Measurements from ENCODE around the gene RAPGEF4.

Gene RAPGEF4

DNA sequence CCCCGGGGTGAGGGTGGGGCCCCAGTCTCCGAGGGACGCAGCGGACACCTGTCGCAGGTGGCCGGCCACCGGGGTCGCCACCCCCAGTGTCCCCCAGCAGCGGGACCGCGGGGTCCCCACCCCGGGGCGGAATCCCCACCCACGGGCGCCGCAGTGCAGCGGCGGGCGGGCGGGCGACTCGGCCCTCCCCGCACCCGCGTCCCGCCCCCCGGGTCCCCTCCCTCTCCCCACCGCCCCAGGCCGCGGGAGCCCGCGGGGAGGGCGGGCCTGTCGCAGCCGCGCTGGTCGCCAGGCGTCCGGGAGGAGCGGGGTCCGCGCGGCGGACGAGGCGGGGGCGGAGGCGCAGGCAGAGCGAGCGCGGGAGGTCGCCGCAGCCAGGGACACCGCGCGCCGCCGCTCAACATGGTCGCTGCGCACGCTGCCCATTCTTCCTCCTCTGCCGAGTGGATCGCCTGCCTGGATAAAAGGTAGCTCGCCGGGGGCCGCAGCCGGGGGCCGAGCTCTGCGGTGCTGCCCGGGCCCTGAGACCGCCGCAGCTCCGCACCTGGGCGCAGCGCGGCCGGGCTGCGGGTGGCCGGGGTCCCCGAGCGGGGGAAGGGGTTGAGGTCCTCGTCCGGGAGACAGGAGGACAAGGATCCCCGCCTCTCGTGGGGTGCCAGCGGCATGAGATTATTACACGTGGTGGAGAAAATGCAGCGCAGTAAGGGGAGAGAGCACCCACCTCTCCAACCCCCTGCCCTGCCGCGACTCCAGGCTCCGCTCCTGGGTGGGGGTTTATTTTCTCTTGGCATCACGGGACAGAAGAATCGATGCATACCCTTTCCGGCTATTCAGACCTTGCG lies at the start of gene RAPGEF4:
Gene RAPGEF4 (plus strand): TSS at position 264 of the 842 bp plus-strand sequence. CDS start 139 bp downstream, at position 403.
- DNase-seq (ENCODE audit: low read depth in 1 of 2, low spot score in 1 of 2), result no peak

DNA sequence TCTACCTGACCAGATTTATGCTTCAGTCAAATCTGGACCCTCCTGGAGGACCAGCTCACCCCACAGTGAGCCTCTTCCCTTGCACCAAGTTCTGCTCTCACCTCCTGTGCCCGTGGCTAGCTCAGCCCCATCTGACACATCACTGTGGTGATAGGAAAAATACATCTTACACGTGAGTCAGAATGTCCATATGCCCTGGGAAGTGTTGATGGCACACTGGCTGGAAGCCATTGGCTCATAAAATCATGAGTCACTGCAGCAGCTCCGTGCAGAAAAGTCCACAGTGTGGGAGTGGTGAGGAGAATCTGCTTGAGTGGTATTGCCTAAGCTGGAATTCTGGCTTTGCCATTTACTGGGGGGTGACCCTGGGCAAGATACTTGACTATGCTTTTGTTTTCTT lies 42.6 kb upstream of the RAPGEF4 start:
- no peak for DNase-seq (ENCODE audit: low read depth in 1 of 2, low spot score in 1 of 2)

DNA sequence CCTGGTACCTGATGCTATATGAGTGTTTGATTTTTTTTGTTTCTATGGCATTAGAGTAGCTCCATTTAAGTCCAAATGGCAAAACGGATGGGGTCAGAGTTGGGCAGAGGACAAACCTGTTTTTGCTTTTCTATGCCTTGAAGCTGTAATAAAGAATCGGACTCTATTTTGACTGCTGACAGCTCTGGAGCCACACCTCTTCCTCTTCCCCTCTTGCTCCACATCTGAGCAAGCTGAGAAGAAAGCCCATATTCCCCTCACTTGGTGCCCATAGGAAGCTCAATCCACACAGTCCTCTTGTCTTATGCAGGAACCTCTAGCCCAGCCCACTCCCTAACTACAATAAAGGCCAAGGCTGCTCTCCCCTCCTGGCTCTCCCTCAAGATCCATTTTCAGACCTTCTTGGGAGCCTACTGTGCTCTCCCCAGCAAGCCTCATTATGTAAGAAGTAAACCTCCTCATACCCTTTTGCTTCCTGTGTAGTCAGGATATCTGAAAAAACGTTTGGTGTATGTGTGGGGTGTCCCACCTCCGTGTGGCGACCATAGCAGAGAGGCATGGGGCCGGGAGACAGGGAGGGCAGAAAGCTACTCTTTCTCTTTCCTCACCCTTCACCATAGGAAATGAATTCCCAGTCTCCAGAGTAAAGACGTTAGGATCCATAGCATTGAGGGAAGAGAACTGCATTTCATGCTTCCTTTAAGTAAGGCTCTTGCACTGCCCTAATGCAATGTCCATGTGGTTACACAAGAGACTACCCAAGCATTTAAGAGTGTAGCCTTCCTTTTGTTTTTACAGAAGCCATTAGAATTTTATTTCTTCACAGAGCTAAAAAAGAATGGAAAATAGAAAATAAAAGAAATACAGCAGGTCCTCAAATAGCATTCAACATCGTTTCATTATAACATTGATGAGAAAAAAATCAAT lies 41.9 kb upstream of the RAPGEF4 start:
- no peak for DNase-seq (ENCODE audit: low read depth in 1 of 2, low spot score in 1 of 2)

DNA sequence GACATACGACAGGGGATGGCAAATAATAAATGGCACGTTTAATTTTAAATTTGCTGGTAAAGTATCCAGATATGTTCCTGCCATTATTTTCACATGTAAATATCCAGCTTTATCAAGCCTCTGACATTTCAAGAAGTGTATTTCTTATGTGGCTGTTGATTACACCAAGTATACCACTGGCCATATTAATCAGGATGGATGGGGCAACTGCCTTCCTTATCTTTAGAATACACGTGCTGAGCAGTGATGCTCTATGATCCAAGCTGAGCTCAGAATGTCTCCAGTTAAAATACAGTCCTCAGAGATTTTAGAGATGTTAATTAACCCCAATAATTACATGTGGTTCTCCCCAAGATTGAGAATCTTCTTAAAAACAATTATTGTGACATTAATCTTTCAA lies 38.3 kb upstream of the RAPGEF4 start:
- no peak for DNase-seq (ENCODE audit: low read depth in 1 of 2, low spot score in 1 of 2)

DNA sequence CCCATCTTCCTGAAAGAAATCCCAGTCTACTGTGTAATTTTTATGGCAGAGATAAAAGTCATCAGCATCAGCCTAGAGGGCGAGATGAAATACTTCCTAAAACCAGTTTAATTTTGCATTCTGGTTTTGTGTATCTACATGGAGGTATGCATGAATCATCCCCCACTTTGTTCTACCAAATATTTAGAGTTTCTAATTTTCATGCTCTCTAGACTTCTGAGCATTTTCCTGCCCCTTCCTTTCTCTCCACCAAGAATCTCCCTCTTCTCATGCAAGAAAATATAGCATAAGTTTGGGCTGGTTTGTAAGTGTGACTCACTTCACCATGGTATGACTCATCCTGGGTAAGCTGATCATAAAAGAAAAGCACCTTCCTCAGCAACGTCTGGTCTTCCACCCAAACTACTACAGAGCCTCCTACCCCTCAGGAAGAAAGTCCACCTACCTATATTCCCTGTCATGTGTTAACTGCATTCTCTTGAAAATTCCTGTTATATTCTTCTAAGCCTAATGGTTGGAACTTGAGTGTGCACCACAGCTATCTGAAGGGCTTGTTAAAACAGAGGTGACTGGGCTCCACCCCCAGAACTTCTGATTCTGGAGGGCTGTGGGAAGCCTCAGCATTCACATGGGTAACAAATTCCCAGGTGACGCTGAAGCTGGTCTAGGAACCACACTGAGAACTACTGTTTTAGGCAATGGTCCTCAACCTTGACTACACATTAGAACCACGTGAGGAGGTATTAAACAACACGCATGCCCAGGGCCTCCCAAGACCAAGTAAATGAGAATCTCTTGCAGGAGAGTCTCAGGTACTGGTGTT lies 37.4 kb upstream of the RAPGEF4 start:
- no peak for DNase-seq (ENCODE audit: low read depth in 1 of 2, low spot score in 1 of 2)

DNA sequence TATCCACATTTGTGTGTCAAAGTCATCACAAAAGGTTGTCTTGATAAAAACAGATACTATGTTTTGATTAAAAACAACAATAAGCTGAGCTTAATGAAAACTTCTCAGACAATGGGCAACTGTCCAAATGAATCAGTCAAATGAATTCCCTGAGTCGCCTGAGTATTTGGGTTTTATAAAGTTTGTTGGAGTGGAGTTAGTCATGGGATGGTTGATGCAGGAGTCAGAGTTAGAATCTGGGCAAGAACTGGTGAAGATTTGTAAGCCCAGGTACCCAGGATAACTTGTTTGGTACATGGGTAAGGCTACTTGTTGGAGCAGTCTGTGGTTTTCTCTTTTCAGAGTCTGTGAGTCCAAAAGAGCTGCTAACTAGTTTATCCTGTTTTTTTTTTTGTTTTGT lies 34.4 kb upstream of the RAPGEF4 start:
- DNase-seq (ENCODE audit: low read depth in 1 of 2, low spot score in 1 of 2), result no peak

DNA sequence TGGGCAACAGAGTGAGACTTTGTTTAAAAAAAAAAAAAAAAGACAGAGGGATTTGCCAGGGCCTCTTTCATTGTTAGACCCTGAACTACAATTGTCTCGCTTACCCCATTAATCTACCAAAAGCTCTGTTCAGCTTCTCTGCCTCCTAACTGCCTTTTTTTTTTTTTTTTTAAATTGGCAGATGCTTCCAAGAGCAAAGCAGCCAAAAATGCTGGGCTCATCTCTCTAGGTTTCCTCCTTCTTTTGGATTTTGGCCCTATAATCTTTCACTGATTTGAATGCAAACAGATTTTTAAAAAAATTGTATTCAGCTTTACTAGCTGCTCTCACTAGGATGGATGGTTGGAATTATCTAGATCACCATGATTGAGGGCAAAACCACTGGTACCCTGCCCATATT lies 33.2 kb upstream of the RAPGEF4 start:
- no peak for DNase-seq (ENCODE audit: low read depth in 1 of 2, low spot score in 1 of 2)

DNA sequence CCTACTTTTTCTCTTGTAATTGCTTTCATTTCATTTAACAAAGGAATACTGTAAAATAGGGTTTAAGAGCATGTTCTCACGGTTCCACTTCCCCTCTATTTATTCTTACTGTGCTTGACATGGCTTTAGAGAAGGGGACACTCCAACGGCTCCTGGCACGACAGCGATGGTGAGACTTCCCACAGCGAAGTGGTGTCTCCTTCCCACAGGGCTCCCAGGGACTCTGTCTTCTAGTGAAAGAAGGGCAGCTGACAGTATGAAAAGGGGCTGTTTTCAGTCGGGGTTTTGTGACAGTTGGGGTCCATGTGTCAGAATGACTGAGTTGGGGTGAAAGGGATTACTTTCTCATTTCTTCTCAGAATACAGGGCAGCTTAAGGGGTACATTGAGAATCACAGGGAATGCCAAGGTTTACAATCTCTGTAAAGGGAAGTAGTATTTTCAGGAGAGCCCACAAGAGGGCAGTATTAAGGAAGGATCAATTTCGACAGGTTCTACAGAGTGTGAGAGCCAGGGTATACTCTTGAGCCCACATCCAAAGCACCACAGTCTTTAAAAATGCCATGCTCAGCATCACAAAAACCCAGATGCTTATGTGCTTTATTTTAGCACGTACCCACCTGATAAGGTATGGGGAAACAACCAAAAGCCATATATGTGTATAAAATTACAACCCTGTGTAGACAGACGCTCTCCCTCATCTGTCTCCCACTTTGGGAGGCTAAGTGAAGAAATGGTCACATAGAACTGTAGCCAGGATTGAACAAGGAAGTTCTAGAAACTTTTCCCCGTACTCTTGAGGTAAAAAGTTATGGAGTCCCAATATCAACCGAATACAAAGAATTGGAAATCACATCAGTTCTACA lies 31.3 kb upstream of the RAPGEF4 start:
- no peak for DNase-seq (ENCODE audit: low read depth in 1 of 2, low spot score in 1 of 2)

DNA sequence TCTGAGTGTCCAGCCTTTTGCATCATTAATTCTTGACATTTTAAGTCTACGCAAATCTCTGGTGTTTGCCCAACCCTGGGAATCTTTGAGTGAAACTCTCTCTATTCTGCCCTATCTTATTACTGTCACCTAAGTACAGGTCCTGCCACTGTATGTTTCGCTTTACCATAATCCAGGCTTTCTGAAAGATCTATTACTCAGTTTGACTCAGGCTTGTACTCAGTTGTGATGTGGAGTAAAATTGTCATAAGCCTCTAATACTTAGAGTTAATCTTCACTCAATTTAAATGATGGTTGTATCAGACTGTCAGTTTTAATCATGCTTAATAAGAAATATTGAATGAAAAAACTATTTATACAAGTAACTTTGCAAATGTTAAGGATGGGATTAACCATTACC lies 30.3 kb upstream of the RAPGEF4 start:
- DNase-seq (ENCODE audit: low read depth in 1 of 2, low spot score in 1 of 2), result no peak

DNA sequence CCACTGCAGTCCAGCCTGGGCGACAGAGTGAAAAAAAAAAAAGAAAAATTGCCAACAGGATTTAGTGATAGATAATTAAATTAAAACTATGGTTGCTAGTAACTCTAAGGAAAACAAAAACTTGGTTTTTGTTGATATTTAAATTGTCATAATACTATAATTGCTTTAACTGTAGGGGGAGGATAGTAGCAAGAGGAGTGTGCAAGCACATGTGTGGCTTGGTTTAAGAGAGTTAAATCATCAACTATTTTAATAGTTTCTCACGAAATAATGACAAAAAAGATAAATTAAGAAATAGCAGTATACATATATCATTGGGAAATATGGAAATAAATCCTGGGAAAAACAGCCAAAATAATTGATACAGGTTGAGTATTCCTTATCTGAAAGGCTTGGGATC lies 27.4 kb upstream of the RAPGEF4 start:
- DNase-seq (ENCODE audit: low read depth in 1 of 2, low spot score in 1 of 2), result no peak

DNA sequence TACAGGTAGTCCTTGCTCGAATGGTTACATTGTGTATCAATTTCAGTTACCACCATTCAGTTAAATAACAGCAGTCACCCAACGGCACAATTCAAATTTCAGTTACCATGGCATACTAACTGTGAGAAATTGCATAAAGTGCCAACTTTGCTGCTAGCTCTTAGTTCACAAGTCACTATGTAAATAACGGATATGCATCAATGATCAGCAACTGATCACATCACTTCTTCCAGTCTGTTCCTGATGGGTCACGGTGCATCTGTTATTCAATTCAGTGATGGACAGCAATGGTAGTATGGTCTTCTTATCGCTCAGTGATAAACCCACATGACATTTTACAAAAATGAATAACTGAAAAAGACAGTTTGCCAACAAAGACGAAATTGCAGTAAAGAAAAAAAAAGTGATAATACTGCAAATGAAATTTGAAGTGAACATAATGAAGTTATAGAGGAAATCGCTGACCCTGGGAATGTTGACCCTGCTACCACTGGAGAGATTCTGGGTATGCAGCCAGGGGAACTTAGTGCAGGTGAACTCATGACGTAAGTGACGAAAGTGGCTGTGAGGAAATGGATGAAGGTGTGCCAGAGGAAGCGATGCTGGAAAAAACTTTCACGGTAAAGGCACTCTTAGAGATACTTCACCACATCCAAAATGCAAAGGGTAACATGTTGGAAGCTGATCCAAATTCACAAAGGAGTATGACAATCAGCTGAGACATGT lies 25.9 kb upstream of the RAPGEF4 start:
- no peak for DNase-seq (ENCODE audit: low read depth in 1 of 2, low spot score in 1 of 2)

DNA sequence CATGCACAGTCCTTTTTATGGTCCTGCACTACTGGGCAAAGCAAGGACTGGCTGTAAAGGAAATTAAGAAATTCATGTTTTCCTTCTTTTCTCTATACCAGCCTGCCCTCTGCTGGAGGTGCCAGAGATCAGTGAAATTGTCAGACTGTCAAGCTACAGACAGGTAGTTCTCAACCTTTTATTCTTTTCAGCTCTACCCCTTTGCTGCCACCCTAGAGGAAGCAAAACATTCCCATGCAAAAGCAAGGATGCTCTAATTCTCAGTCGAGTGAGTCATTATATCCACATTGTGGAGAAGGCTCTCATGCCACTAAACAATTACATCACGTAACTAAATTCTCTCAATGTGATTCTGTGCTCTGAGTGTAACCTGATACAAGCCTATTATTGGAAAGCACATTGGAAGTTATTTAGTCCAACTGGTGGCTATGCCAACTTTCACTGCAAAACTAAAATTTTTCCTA lies 25.0 kb upstream of the RAPGEF4 start:
- DNase-seq (ENCODE audit: low read depth in 1 of 2, low spot score in 1 of 2), result peak in 1 of 2 donors; percentile 16

DNA sequence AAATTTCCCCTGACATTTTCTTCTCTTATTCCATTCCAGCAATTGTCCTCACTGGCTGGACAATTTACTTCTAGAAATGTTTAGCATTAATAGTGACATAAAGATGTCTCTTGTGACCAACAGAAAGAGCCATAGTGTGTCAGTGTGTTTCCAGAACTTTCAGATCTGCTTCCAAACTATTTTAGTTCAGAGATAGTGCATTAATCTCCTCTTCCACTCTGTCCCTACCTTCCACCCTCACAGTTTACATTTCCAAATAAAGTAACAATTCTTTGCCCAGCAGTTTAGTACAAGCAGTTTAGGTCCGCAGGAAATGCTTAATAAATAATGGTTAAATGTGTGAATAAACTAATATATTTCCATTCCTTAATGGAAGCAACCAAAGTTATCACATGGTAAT lies 24.5 kb upstream of the RAPGEF4 start:
- DNase-seq (ENCODE audit: low read depth in 1 of 2, low spot score in 1 of 2), result no peak

DNA sequence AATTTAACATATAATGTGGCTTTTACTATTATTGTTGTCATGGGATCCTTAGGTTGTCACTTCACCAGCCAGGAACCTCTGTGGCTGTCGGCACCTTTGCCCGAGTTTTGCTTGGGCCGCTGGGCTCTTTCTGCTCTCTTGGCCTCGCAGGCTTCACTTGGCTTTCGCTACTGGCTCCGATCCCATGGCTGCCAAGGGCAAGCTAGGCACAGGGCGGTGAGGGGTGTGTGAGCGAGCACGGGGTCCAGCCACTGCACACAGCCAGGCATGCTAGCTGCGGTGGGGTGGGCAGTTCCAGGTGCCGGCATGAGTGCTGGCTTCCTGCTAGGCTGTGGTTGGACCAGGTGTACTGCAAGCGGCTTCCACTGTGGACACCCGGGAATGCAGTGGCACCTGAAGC lies 23.4 kb upstream of the RAPGEF4 start:
- DNase-seq (ENCODE audit: low read depth in 1 of 2, low spot score in 1 of 2), result no peak

DNA sequence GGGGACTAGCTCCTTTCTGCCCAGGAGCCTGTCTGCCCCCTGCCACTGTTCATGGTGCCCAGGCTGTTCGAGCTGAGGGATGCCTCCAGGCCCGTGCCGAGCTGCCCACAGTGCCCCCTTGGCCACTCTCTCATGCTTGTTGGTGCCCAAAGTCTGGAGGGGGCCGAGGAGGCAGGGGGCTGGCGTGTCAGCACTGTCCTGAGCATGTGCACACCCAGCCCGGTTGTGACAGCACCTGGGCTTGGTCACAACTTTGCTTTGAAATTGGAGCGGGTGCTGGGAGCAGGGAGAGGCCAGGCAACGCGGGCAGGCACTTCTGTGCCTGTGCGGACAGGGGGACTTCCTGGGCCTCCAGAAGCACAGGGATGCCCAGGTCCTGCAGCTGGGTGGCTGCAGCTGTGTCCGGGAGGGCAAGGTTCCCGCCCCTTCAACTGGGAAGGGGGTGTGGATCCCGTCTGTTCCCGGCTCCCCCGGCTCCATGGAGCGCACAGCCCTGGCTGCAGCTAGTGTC lies 22.2 kb upstream of the RAPGEF4 start:
- DNase-seq (ENCODE audit: low read depth in 1 of 2, low spot score in 1 of 2), result no peak

DNA sequence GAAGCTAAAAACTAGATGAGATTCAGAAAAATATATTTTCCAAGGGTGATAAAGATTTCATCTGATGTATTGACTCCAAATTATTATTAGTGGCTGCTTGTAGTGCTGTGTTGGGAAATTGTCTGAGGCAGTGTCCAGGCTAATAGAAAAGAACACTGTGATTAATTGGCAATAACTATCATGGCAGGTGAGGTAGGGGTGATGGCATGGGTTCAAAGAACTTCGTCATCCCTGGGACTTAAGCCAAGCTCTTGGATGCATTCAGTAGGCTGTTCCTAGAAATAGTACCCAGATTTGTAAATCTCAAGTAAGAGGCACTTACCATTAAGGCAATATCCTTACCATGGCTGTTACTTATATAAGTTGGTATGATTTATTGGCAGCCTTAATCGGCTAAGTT lies 13.2 kb upstream of the RAPGEF4 start:
- no peak for DNase-seq (ENCODE audit: low read depth in 1 of 2, low spot score in 1 of 2)

DNA sequence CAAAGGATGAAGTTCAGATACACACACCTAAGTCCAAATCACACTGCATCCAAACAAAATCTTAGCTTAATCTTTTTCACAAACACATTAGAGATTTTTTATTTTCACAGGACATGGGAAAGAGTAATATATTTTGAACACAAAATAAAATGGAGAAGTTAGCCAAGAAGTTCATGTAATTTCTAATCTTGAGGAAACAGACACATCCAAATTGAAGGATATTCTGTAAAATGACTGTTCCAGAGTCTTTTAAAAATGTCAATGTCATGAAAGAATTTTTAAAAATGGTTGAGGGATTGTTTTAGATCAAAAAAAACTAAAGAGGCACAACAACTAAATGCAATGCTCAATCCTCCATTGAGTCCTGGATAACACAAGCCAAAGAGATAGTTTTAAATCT lies 12.4 kb upstream of the RAPGEF4 start:
- no peak for DNase-seq (ENCODE audit: low read depth in 1 of 2, low spot score in 1 of 2)

DNA sequence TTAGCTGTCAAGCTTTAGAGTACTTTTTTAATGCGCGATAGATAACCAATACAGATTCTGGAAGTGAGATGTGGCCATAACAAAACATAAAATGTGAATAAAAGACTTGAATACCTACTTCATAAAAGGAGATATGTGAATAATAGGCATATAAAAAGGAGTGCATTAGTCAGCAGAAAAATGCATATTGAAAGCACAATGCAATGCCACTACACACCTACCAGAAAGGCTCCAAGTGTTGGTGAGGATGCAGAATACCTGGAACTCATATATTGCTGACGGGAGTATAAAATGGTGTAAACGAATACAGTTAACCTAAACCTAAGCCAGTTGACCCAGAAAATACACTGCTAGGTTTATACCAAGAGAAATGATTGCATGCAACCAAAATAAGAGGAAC lies 10.9 kb upstream of the RAPGEF4 start:
- no peak for DNase-seq (ENCODE audit: low read depth in 1 of 2, low spot score in 1 of 2)

DNA sequence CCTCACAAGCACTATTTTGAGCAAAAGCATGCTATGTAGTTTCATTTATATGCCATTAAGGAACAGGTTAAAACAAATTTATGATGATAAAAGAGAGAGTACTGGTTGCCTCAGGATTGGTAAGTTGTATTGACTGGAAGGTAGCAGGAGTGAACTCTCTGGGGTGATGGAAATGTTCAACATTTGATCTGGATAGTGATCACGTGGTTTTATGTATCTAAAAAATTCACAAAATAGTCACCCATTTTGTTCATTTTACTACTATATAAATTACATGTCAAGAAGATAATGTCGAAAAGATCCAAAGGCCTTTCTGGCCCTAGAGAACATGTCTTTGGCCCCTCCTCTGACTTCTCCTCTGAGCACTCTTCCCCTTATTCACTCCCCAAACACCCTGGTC lies 10.4 kb upstream of the RAPGEF4 start:
- DNase-seq (ENCODE audit: low read depth in 1 of 2, low spot score in 1 of 2), result no peak
